ENCODE data around the gene MELK. TPM values are rescaled to one million over a fixed set of nuclear protein-coding genes. Genes with fewer than 3 reads are reported as not detected.

Gene MELK
- total and polyA plus RNA-seq, 2 of the 13 experiments (the other 11 are each of a cell fraction or from before 2014, with no cell fraction given), result 16.7 to 50.4 TPM

DNA sequence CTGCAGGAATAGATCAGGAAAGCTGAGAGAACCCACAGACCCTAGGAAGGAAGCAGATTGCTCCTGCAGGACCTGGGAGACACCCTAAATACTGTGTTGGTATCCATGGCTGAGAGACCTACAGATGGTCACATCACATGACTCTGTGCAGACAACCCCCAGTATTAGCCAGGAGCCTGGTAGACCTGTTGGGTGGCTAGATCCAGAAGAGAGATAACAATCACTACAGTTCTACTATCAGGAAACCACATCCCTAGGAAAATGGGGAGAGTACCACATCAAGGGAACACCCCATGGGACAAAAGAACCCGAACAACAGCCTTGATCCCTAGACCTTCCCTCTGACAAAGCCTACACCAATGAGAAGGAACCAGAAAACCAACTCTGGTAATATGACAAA lies 24.2 kb upstream of the MELK start (continued):
- TF ChIP-seq, protein P1, sequence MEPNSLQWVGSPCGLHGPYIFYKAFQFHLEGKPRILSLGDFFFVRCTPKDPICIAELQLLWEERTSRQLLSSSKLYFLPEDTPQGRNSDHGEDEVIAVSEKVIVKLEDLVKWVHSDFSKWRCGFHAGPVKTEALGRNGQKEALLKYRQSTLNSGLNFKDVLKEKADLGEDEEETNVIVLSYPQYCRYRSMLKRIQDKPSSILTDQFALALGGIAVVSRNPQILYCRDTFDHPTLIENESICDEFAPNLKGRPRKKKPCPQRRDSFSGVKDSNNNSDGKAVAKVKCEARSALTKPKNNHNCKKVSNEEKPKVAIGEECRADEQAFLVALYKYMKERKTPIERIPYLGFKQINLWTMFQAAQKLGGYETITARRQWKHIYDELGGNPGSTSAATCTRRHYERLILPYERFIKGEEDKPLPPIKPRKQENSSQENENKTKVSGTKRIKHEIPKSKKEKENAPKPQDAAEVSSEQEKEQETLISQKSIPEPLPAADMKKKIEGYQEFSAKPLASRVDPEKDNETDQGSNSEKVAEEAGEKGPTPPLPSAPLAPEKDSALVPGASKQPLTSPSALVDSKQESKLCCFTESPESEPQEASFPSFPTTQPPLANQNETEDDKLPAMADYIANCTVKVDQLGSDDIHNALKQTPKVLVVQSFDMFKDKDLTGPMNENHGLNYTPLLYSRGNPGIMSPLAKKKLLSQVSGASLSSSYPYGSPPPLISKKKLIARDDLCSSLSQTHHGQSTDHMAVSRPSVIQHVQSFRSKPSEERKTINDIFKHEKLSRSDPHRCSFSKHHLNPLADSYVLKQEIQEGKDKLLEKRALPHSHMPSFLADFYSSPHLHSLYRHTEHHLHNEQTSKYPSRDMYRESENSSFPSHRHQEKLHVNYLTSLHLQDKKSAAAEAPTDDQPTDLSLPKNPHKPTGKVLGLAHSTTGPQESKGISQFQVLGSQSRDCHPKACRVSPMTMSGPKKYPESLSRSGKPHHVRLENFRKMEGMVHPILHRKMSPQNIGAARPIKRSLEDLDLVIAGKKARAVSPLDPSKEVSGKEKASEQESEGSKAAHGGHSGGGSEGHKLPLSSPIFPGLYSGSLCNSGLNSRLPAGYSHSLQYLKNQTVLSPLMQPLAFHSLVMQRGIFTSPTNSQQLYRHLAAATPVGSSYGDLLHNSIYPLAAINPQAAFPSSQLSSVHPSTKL (CRISPR knock-in tag; IDR thresholded peaks at IDR 0.05), result no peak

DNA sequence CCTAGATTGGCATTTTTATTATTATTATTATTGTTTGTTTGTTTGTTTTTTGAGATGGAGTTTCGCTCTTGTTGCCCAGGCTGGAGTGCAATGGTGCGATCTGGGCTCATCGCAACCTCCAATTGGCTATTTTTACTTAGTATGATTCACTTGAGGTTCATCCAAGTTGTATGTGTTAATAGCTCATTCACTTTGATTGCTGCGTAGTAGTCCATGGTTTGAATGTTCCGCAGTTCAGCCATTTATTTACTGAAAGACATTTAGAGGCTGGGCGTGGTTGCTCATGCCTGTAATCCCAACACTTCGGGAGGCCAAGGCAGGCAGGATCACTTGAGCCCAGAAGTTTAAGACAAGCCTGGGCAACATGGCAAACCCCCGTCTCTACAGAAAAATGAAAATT lies 22.6 kb upstream of the MELK start:
- no peak for FAIRE-seq
- no TSS peak for BruUV-seq (replicated peaks)
- POLR2A ChIA-PET, result no interaction called here

More for the DNA sequence above, 22.6 kb upstream of the MELK start:
- TF ChIP-seq TGIF2 (CRISPR knock-in tag; IDR thresholded peaks at IDR 0.05) (no peak), ZNF790 (CRISPR knock-in tag; IDR thresholded peaks at IDR 0.05; ENCODE audit: borderline replicate concordance) (no peak), FOXO1 (CRISPR knock-in tag; IDR thresholded peaks at IDR 0.05) (no peak), ZNF230 (CRISPR knock-in tag; IDR thresholded peaks at IDR 0.05) (no peak), JARID2 (CRISPR knock-in tag; IDR thresholded peaks at IDR 0.05; ENCODE audit: insufficient replicate concordance) (no peak), ZNF569 (CRISPR knock-in tag; IDR thresholded peaks at IDR 0.05; ENCODE audit: borderline replicate concordance) (no peak), ZNF367 (CRISPR knock-in tag; IDR thresholded peaks at IDR 0.05; ENCODE audit: borderline replicate concordance) (no peak), ZBTB1 (CRISPR knock-in tag; IDR thresholded peaks at IDR 0.05; ENCODE audit: borderline replicate concordance) (no peak), KDM1A (CRISPR knock-in tag; IDR thresholded peaks at IDR 0.05) (no peak), ZNF333 (CRISPR knock-in tag; IDR thresholded peaks at IDR 0.05; ENCODE audit: borderline replicate concordance) (no peak)
- TF ChIP-seq, protein P2, sequence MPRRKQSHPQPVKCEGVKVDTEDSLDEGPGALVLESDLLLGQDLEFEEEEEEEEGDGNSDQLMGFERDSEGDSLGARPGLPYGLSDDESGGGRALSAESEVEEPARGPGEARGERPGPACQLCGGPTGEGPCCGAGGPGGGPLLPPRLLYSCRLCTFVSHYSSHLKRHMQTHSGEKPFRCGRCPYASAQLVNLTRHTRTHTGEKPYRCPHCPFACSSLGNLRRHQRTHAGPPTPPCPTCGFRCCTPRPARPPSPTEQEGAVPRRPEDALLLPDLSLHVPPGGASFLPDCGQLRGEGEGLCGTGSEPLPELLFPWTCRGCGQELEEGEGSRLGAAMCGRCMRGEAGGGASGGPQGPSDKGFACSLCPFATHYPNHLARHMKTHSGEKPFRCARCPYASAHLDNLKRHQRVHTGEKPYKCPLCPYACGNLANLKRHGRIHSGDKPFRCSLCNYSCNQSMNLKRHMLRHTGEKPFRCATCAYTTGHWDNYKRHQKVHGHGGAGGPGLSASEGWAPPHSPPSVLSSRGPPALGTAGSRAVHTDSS (CRISPR knock-in tag; conservative IDR thresholded peaks at IDR 0.05), result no peak
- Histone ChIP-seq H4K20me1 (ENCODE audit: insufficient read depth, low read length) (no peaks in the 10 kb centered on the region), H3K4me3 (replicated peaks in 1 of 3; ENCODE audit: insufficient read depth in 1 of 3, low read depth in 2 of 3, low read length in 3 of 3) (no peak overlapping the region), H3K4me1 (ENCODE audit: insufficient read depth, low read length) (no peaks in the 10 kb centered on the region), H3K9ac (ENCODE audit: insufficient read depth, low read depth, low read length) (no peak overlapping the region), H3K27ac (ENCODE audit: extremely low read length, insufficient read depth, low read length) (no peak overlapping the region), H3K9me3 (ENCODE audit: low read length) (no peaks in the 10 kb centered on the region), H3K36me3 (replicated peaks in 1 of 2; ENCODE audit: control insufficient read depth in 1 of 2, insufficient read depth in 2 of 2, low read length in 2 of 2) (no peaks in the 10 kb centered on the region), H3K79me2 (ENCODE audit: insufficient read depth, low read length) (no peaks in the 10 kb centered on the region), H3K4me2 (ENCODE audit: low read depth, low read length) (no peak overlapping the region), H2AFZ (ENCODE audit: low read length) (no peak overlapping the region), H3K27me3 (ENCODE audit: control insufficient read depth in 1 of 2, insufficient read depth in 2 of 2, low read length in 2 of 2) (no peaks in the 10 kb centered on the region)
- no peak for ATAC-seq
- in situ Hi-C loops (cut with HindIII; ENCODE audit: extremely low pct_ligation_motif_present, low pct_unique_long_range_greater_than_20kb) (no loop called here), intact Hi-C loops (cut with micrococcal nuclease; ENCODE audit: unreplicated experiment) (no loop called here)
- WGBS (ENCODE audit: low lambda C conversion rate), result 80% methylated on average over 8 of the region's 8 CpGs
- CTCF ChIA-PET (ENCODE audit: low intra/inter-chr PET ratio, low total read pairs), result no interaction called here
- DNase-seq (ENCODE audit: low spot score), result no peak
